GM21576 (cell line): ENCODE data around the gene RAB1B.
"Not testable (repeated sequence)": the region's sequence is repeated elsewhere in the genome, so short reads cannot be mapped to it uniquely, and the experiment has no call there.

Experiments
- ATAC-seq: cut with Tn5 transposase; IDR thresholded peaks from one replicate; pipeline ENCODE4 v1.9.1; 2021; ENCODE audit warnings: mild to moderate bottlenecking, moderate library complexity; ENCODE audit not compliant: unreplicated experiment

Gene RAB1B

GRCh38 chr11:66266378-66267038 lies 1.9 kb upstream of the RAB1B start:
- no peak for ATAC-seq

- no peak for ATAC-seq
Measured at GRCh38 chr11:66267039-66267378, 1.4 kb upstream of the RAB1B start.

GRCh38 chr11:66267379-66268243 lies 828 bp upstream of the RAB1B start:
- ATAC-seq = peak; percentile 37

GRCh38 chr11:66268952-66269905 lies 790 bp downstream of the RAB1B start:
- no peak for ATAC-seq

- ATAC-seq = no peak
Measured at GRCh38 chr11:66271816-66272215, 3.4 kb downstream of the RAB1B start.

- no peak for ATAC-seq
Measured at GRCh38 chr11:66272596-66272995, 4.2 kb downstream of the RAB1B start.

GRCh38 chr11:66274219-66274618 lies 5.8 kb downstream of the RAB1B start:
- no peak for ATAC-seq

GRCh38 chr11:66275396-66275795 lies 7.0 kb downstream of the RAB1B start:
- no peak for ATAC-seq

- no peak for ATAC-seq
Measured at GRCh38 chr11:66275984-66276612, 7.7 kb downstream of the RAB1B start.

- not testable (repeated sequence) for ATAC-seq
Measured at GRCh38 chr11:66276619-66277018, 8.2 kb downstream of the RAB1B start.

- not testable (repeated sequence) for ATAC-seq
Measured at GRCh38 chr11:66277064-66277463, 8.6 kb downstream of the RAB1B start.

- ATAC-seq = no peak
Measured at GRCh38 chr11:66277471-66278362, 9.3 kb downstream of the RAB1B start, which contains the start of gene CNIH2. TSS of gene CNIH2 (plus strand) at chr11:66278175. CDS start at chr11:66278457, 282 bp downstream.

- ATAC-seq = no peak
Measured at GRCh38 chr11:66278363-66279091, 10.1 kb downstream of the RAB1B start.

- ATAC-seq = no peak
Measured at GRCh38 chr11:66279092-66279734, 10.8 kb downstream of the RAB1B start.

- no peak for ATAC-seq
Measured at GRCh38 chr11:66280428-66280827, 12.0 kb downstream of the RAB1B start.

- ATAC-seq = no peak
Measured at GRCh38 chr11:66281001-66281400, 12.6 kb downstream of the RAB1B start.

- ATAC-seq = peak; percentile 6
Measured at GRCh38 chr11:66281776-66282467, 13.5 kb downstream of the RAB1B start.
